Activated CD4-positive, alpha-beta T cell treated with anti-CD3 and anti-CD28 coated beads, Interleukin-2, amount 50 U/mL, for 48 hours (primary cell): ENCODE results near the gene USP5.

Experiments
- DNase-seq, 2 experiments: peaks; one replicate each; pipeline ENCODE4 v3.0.0-alpha.2; 2020

USP5 gene, protein sequence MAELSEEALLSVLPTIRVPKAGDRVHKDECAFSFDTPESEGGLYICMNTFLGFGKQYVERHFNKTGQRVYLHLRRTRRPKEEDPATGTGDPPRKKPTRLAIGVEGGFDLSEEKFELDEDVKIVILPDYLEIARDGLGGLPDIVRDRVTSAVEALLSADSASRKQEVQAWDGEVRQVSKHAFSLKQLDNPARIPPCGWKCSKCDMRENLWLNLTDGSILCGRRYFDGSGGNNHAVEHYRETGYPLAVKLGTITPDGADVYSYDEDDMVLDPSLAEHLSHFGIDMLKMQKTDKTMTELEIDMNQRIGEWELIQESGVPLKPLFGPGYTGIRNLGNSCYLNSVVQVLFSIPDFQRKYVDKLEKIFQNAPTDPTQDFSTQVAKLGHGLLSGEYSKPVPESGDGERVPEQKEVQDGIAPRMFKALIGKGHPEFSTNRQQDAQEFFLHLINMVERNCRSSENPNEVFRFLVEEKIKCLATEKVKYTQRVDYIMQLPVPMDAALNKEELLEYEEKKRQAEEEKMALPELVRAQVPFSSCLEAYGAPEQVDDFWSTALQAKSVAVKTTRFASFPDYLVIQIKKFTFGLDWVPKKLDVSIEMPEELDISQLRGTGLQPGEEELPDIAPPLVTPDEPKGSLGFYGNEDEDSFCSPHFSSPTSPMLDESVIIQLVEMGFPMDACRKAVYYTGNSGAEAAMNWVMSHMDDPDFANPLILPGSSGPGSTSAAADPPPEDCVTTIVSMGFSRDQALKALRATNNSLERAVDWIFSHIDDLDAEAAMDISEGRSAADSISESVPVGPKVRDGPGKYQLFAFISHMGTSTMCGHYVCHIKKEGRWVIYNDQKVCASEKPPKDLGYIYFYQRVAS

DNA sequence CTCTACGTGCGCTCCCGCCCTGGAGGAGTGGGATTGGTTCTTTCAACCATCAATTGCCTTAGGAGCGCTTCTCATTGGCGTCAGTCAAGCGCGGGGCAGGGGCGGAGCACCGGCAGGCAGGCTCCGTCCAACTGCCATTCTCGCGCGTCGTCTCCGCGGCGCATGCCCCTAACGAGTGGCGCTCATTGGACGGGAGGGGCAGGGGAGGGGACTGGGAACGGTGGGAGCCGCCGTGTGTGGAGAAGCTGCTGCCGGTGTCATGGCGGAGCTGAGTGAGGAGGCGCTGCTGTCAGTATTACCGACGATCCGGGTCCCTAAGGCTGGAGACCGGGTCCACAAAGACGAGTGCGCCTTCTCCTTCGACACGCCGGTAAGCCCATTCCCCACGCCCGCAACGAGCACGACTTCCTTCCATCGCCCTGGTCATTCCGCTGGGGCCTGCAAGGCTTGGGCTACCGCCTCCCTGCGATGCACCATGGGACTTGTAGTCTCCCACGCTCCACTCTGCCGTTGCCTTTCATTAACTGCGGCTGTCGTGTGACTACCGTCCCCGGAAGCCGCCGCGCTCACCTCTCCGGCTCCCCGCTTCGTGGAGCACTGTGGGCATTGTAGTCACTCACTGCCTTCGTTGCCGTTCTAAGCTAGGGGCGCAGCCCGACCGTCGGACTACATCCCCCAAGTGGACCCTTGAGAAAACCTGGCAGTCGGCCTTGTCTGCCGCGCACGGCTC is at the start of gene USP5:
Gene USP5, plus strand, starts transcription at position 230 of the 730 bp plus-strand sequence. Its CDS starts 30 bp downstream, at position 260.
- peak; percentile 97 to 98 for DNase-seq

DNA sequence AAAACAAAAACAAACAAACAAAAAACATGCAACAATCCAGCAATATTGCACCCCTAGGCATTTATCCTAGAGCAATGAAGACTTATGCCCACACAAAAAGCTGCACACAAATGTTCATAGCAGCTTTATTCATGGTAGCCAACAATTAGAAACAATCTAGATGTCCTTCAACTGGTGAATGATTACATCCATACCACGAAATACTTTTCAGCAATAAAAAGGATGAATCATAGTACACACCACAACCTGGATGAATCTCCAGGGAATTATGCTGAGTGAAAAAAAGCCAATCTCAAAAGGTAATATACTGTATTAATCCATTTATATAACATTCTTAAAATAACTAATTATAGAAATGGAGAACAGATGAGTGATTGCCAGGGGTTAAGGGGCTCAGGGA is 44.8 kb upstream of the USP5 start:
- DNase-seq: no peak

DNA sequence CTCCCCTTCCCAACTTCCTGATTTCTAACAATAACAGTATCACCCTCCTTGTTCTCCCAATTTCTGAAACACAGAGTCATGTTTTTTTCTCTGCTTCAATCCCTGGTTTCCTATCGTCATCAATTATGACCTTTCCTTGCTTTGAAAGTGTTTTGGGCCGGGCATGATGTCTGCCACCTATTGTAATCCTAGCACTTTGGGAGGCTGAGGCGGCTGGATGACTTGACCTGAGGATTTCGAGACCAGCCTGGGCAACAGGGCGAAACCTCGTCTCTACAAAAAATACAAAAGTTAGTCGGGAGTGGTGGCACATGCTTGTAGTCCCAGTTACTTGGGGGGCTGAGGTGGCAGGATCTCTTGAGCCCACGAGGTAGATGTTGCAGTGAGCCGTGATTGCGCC is 42.9 kb upstream of the USP5 start:
- no peak for DNase-seq

DNA sequence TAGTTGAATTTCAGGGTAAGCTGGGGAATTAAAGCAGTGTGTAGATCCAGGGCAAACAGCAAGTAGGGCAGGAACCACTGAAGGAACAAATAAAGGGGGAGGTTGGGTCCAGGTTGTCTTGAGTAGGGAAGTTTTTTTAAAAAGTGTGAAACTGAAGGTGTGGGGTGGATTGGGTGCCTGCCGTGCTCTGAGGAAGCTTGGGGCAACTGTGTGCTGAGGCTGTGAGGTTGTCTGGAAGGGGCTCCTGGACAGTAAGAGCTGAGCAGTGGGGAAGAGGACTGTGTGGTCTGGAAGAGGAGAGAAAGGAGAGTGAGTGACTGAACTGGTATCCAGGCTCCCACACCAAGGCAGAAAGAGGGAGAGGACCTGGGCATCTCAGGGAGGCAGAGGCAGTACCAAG is 41.2 kb upstream of the USP5 start:
- DNase-seq: no peak

DNA sequence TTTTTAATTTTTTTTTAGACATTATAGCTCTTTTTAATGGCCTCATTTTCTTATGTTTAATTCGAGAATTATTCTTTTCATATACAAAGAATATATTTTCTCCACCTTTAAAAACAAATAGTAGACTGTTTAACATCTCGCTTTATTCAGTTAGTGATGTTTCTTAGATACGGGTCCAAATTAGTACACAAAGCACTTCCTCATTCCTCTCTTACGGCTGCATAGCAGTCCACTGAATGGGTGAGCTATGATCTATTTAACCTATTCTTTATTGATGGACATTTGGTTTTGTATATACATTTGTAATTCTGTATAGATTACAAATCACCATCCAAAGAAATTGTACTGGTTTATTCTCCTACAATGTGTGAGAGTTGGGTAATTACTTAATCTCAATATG is 38.6 kb upstream of the USP5 start:
- DNase-seq: no peak

DNA sequence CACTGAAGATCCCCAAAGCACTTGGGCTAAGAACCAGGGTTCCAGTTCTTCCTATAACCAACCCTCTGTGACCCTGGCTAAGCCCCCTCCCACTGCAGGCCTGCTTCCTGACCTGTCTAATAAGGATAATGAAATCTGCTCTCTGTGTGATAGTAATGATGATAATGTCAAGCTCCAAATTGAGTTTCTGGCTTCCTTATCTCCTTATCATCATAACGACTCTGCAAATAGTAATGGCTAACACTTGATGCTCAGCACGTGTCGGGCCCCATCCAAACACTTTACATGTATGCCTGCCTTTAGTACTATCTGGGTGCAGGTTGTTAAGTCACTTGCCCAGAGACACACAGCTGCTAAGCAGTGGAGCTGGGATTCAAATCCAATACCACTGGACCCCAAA is 35.4 kb upstream of the USP5 start:
- no peak for DNase-seq

DNA sequence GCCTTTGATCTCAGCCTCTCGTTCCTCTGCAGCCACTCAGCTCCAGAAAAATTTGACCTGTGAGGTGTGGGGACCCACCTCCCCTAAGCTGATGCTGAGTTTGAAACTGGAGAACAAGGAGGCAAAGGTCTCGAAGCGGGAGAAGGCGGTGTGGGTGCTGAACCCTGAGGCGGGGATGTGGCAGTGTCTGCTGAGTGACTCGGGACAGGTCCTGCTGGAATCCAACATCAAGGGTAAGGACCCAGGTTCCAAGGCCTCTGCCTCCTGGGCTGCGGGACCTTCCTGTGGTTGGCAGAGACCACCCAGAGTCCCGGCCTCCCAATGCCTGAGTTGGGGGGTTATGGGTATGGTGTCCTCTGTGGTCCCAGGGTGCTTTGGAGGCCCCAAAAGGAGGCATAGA is 34.9 kb upstream of the USP5 start:
- no peak for DNase-seq

DNA sequence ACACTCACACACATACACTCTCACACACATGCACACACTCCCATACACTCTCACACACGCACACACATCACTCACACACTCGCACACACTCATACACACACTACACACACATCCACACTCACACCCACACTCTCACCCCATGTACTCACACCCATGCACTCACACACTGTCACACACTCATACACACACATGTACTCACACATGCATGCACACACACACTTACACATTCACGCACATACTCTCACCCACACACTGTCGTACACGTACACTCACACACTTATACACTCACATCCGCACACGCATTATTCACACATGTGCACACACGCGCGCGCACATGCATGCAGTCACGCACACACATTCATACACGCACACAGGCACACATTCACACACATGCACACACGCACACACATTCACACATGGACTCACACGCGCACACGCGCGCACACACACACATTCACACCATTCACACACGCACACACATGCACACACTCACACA is 34.2 kb upstream of the USP5 start:
- no peak for DNase-seq

DNA sequence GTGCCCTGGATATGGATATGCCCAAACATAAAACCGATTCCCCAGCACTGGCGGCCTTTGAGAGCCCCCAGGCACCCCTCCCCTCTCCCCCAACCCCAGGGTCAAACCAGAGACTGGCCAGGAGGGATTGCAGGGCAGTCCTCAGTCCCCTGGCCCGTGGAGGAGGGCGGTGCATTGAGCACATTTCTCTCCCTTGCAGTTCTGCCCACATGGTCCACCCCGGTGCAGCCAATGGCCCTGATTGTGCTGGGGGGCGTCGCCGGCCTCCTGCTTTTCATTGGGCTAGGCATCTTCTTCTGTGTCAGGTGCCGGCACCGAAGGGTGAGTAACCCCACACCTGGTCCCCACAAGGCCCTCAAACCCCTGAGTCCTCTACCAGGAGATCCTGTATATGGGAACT is 33.7 kb upstream of the USP5 start:
- DNase-seq: no peak

DNA sequence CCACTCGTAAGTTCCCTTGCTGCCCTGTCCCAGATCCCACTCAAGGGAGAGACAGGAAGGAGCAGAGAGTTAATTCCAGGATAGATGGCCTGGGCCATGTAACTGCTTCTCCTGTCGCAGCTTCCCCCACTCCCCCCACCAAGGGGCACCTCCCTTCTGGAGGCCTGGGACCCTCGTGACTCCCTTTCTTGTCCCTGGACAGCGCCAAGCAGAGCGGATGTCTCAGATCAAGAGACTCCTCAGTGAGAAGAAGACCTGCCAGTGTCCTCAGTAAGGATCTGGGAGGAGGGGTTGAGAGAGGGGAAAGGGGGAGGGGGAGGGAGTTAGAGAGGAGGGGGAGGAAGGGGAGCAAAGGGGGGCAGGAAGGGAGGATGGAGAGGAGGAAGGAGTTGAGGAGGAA is 33.3 kb upstream of the USP5 start:
- DNase-seq: no peak

DNA sequence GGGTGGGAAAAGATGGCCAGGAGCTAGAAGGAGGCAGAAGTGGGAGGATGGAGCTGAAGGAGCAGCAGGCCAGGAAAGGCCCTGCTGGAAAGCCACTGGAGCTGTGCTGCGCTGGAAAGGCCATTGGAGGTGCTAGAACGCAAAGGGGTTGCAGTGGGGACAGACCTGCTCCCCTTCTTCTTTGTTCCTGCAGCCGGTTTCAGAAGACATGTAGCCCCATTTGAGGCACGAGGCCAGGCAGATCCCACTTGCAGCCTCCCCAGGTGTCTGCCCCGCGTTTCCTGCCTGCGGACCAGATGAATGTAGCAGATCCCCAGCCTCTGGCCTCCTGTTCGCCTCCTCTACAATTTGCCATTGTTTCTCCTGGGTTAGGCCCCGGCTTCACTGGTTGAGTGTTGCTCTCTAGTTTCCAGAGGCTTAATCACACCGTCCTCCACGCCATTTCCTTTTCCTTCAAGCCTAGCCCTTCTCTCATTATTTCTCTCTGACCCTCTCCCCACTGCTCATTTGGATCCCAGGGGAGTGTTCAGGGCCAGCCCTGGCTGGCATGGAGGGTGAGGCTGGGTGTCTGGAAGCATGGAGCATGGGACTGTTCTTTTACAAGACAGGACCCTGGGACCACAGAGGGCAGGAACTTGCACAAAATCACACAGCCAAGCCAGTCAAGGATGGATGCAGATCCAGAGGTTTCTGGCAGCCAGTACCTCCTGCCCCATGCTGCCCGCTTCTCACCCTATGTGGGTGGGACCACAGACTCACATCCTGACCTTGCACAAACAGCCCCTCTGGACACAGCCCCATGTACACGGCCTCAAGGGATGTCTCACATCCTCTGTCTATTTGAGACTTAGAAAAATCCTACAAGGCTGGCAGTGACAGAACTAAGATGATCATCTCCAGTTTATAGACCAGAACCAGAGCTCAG is 32.6 kb upstream of the USP5 start:
- DNase-seq: no peak

DNA sequence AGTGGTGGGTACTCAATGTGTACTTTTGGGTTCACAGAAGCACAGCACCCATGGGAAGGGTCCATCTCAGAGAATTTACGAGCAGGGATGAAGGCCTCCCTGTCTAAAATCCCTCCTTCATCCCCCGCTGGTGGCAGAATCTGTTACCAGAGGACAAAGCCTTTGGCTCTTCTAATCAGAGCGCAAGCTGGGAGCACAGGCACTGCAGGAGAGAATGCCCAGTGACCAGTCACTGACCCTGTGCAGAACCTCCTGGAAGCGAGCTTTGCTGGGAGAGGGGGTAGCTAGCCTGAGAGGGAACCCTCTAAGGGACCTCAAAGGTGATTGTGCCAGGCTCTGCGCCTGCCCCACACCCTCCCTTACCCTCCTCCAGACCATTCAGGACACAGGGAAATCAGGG is 31.8 kb upstream of the USP5 start:
- no peak for DNase-seq

DNA sequence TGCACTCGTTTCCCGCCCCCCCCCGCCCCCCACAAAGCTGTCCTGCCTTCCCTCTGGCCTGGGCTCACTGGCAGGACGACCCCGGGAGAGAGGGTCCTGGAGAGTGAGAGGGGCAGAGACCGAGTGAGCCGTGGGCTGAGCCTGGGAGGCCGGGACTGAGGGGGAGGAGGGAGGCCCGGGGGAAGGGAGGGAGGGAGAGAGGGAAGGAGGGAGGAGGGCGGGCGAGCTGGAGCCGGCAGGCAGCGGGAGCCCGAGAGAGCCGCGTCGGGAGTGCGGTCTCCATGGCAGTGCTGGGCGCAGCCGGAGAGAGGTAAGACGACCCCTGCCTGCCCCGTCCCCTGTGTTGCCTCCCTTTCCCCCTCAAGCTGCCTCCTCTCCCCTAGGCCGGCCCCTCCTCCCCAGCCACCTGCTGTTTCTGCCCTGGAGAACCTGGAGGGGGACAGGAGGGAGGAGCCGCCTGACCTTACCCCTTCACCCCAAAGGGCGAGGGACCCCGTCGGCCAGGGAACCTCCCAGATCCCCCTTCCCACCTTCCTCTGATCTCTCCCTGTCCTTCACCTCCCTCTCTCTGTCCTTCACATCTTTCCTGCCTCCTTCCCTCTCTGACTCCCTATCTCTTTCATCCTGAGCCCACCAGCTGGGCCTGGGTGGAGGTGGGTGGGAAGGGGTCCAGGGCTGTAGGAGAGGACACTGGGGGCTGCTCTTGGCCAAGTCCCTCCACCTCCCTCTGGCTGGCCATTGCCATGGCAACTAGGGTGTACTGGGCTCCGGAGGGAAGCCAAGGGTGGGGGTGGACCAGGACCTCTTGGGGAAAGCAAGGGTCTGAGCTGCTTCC is 30.1 kb upstream of the USP5 start, which contains the start of gene GPR162:
Gene GPR162, plus strand, starts transcription at position 231 of the 835 bp plus-strand sequence. CDS start 2,078 bp downstream, outside the sequence.
- DNase-seq: peak in 1 of 2 experiments; percentile 27

DNA sequence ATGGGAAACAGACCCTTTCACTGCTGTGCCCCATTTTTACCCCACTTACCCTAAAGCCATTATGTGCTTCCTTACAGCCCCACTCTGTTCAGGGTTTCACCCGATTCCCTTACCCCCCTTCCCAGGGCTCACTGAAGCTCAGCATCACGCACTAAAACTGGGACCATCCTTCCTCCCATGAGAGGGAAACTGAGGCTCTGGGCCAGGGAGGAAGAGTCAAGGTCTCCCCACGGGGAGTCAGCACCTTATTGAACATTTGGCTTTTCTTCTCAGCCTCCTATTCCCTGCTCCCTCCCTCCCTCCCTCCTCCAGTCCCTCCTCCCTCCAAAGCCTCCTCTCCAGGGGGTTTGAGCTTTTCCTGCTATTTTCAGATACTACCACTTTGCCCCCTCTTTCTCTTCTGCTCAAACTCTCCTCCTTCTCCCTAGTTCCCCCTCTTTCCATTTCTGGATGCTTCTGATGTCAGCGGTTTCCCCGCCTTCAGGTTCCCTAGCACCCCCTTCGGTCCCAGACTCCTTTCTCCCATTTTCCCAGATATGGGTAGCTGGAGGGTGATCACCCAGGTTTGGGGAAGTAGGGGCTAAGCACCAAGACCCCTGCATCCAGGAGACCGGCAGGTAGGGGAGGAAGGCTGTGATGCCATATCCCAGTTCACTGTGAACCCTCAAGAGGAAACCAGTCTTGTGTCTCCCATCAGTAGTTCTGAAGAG is 29.4 kb upstream of the USP5 start:
- no peak for DNase-seq

DNA sequence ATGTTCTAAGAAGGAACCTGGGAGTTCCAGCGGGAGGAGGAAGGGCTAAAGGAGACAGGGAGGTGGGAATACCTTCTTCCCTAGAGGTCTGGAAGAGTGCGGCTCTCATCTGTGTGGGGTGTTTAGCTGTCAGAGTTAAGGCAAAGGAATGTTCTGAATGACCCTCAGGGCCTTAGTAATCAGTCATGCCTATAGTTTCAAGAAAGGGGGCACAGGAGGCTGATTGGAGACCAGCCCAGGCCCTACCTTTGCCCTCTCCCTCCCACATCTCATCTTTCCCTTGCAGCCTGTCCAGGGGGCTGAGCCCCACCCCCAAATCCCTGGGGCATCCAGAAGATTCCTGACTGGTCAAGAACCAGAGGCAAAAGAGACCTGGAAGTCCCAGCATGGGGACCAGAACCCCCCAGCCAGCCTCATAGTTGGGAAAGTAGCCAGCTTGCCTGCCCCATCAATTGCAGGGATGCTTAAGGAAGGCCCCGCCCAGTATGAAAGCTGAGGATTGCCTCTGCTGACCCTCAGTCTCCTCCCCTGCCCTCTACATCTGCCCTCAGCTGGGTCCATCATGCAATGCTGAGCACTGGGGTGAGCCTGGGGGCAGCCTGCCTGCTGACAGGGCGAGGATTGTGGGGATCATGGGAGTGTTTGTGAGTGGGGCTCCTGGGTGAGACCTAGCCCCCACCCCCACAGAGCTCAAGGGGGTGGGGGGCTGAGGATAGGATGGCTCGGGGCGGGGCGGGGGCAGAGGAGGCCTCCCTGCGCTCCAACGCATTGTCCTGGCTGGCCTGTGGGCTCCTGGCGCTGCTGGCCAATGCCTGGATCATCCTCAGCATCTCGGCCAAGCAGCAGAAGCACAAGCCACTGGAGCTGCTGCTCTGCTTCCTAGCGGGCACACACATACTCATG is 28.5 kb upstream of the USP5 start:
- DNase-seq: no peak

DNA sequence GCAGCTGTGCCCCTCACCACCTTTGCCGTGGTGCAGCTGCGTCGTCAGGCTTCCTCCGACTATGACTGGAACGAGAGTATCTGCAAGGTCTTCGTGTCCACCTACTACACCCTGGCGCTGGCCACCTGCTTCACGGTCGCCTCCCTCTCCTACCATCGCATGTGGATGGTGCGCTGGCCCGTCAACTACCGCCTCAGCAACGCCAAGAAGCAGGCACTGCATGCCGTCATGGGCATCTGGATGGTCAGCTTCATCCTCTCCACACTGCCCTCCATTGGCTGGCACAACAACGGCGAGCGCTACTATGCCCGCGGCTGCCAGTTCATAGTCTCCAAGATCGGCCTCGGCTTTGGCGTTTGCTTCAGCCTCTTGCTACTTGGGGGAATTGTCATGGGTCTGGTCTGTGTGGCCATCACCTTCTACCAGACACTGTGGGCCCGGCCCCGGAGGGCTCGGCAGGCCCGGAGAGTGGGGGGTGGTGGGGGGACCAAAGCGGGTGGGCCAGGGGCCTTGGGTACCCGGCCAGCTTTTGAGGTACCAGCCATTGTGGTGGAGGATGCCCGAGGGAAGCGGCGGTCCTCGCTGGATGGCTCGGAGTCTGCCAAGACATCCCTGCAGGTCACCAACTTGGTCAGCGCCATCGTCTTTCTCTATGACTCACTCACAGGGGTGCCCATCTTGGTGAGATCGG is 27.7 kb upstream of the USP5 start:
- no peak for DNase-seq

DNA sequence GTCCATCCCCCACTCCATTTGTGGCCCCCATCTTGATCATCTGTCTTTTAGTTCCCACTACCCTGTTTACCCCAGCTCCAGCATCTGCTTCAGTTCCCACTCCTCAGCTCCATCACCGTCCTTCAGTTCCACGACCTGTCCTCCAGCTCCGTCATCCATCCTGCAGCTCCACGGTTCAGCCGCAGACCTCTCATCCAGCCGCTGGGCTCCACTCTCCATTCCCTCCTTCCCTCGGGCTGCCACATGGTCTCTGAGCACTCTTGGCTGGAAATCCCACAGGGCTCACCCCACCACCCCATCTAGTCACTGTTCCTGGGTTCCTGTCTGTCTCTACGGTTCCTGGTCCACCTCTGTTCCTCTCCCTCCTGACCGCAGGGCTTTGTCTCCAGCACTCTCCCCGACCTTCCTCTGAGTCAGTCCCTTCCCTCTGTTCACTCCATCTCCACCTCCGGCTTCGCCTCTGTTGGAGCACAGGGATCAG is 27.0 kb upstream of the USP5 start:
- no peak for DNase-seq

DNA sequence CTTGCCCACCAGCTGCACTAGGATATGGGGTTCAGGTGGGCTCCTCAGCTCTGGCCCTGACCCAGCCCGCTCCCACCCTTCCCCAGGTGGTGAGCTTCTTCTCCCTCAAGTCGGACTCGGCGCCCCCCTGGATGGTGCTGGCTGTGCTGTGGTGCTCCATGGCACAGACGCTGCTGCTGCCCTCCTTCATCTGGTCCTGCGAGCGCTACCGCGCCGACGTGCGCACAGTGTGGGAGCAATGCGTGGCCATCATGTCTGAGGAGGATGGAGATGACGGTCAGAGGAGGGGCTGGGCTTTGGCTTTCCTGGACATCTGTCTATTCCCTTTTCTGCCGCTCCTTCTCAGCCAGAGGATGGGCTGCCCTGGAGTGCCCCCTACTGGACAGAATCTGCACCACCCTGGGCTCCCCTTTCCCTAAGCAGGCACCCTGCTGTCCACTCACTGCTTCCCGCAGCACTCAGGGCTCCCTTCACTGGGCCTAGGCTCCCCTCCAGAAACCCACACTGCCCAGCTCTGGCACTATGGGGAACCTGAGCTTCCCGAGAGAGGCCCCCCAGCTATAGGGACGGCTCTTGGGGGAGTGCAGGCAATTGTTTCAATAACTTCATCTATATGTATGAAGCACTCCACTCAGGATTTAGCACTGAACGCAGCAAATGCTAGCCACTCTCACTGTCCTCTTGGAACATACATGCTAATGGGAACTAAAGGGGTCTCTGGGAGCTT is 26.4 kb upstream of the USP5 start:
- DNase-seq: peak; percentile 91 to 94
